Hindlimb muscle (tissue), 1 donor: ENCODE measurements around the gene CEP85L. TPM values are rescaled to one million over a fixed set of nuclear protein-coding genes. Genes with fewer than 3 reads are reported as not detected.

Source experiments
- DNase-seq: peaks from one replicate; pipeline ENCODE4 v3.0.0-alpha.2; 2013
- polyA plus RNA-seq: library from polyadenylated mRNA; unstranded; fragments of 120-200 nt; gene quantifications from one replicate; pipeline ENCODE4 v1.2.1, GENCODE V29; 2013; ENCODE audit not compliant: insufficient read length

Gene CEP85L
- polyA plus RNA-seq, 1 donor: 20.0 TPM

- no peak for DNase-seq
Observed at GRCh38 chr6:118535176-118535844, 116.1 kb downstream of the CEP85L start.

- DNase-seq: no peak
Observed at GRCh38 chr6:118530942-118531341, 120.4 kb downstream of the CEP85L start.

- DNase-seq: no peak
Observed at GRCh38 chr6:118529756-118530155, 121.6 kb downstream of the CEP85L start.

DNA sequence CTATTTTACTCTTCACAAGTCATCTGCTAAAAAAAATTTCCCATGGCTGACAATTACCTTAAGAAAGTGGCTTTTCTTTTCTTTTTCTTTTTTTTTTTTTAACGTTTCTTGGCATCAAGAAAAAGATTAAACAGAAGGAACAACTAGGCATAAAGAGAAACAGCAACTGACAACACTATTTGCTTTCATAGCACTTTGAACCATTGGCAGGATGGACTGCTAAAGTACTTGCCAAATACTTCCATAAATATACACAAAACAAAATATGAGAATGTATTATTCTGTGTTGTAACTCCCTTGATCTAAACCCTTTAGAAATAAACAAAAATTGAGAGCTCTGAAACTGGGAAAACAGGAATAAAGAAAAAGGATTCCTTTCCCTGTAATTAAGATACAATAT, 123.3 kb downstream of the CEP85L start:
- no peak for DNase-seq

DNA sequence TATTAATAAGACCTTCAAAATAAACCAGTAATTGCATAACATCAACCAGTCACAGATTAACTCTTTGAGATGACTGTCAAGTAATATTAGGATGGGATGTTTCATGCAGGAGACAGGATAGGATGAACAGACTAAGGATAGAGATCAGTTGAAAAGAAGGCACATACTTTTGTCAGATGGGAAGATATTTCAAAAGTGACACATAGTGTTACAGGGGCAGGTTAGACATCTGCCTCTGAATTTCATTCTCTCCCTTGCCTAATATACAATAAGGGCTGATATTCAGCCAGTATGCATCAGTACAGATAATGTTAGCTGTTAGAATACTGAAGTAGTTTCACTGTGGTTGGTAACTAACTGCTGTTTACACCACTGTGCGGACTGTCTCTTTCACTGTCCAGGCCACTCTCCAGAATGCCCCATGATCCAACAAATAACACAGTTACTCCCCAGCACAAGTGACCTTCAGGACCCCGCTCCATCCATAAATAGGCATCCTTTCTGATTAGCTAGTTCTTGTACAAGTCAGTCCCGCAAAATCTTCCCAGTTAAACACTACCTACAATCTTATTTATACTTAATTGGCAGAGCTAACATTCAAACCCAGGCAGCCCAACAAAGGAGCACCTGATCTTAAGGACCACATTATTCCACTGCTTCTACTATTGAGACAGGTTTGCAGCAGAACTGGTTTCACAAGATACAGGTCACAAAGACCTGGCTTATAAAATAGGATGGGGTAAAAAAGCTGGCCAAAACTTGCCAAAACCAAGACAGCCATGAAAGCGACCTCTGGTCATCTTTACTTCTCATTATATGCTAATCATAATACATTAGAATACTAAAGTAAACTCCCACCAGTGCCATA, 125.2 kb downstream of the CEP85L start:
- DNase-seq: no peak

DNA sequence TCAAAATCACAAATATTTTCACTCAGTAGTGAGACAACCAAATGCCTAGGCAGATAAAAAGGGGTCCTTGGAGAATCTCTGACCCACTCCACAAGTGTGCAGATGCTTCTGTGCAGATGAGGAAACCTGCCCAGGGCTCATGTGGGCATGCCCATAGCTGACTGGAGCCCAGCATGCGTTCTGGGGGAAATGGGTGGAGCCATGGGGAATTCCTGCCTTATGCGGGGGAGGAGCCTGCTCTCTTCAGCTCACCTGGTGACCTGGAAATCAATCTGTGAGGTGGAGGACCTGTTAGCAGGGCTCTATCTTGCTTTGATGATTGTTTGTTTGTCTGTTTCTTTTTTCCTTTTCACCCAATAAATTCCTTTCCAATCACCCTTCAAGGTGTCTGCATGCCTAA, 126.7 kb downstream of the CEP85L start:
- DNase-seq: no peak

GRCh38 chr6:118523216-118523615, 128.2 kb downstream of the CEP85L start:
- DNase-seq: no peak

DNA sequence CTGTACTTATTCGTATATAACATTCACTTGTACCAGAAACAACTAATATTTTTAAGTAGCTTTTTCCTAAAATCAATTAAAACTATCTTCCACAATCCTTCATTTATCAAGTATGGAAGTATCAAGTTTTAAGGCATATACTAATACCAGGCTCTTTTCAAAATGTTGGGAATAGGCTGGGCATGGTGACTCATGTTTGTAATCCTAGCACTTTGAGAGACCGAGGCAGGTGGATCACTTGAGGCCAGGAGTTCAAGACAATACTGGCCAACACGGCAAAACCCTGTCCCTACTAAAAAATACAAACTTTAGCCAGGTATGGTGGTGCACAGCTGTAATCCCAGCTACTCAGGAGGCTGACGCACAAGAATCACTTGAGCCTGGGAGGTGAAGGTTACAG, 129.0 kb downstream of the CEP85L start:
- no peak for DNase-seq

DNA sequence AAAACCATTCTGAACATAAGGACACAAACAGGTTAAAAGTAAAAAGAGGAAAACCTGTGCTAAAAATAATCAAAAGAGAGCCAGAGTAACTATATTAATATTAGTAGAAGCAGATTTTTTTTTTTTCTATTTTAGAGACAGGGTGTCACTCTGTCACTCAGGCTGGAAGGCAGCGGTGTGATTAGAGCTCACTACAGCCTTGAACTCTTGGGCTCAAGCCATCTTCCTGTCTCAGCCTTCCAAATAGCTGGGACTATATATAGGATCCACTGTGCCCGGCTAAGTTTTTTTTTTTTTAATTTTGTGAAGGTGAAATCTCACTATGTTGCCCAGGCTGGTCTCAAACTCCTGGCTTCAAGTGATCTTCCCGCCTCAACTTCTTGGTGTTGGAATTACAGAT, 136.7 kb downstream of the CEP85L start:
- DNase-seq: no peak

GRCh38 chr6:118511930-118512715, 139.3 kb downstream of the CEP85L start:
- no peak for DNase-seq

- no peak for DNase-seq
Observed at GRCh38 chr6:118509009-118509617, 142.3 kb downstream of the CEP85L start.

- no peak for DNase-seq
Observed at GRCh38 chr6:118507636-118508035, 143.8 kb downstream of the CEP85L start.

GRCh38 chr6:118506071-118506638, 145.2 kb downstream of the CEP85L start:
- DNase-seq: no peak

DNA sequence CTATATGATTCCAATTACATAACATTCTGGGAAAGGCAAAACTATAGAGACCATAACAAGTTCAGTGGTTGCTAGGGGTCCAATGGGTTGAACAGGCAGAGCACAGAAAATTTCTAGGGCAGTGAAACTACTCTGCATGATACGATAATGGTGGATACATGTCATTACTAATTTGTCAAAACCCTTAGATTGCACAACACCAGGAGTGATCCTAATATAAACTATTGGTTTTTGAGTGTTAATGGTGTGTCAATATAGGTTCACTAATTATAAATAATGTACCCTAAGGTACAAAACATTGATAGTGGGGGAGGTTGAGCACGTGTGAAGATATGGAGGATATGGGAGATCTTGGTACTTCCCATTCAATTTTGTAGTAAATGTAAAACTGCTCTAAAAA, 145.7 kb downstream of the CEP85L start:
- DNase-seq: no peak

- DNase-seq: no peak
Observed at GRCh38 chr6:118504611-118505010, 146.8 kb downstream of the CEP85L start.

DNA sequence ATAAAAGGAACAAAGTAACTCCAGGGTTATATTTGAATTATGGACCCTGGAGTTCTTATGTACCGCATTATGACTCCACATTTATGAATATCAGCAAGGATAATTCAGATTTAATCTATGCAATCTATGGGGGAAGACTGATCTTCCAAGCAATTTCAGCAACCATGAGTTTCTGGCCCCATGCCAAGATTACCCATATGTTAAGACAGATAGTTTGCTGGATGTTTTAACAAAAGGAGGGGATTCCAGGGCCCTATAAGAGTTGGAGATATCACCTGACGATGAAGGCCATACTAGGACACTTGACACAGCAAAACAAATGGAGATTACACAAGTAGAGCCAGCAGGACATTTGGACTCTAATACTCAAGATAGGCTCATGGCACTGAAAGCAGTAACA, 149.2 kb downstream of the CEP85L start:
- DNase-seq: no peak

GRCh38 chr6:118501765-118502164, 149.6 kb downstream of the CEP85L start:
- DNase-seq: no peak

DNA sequence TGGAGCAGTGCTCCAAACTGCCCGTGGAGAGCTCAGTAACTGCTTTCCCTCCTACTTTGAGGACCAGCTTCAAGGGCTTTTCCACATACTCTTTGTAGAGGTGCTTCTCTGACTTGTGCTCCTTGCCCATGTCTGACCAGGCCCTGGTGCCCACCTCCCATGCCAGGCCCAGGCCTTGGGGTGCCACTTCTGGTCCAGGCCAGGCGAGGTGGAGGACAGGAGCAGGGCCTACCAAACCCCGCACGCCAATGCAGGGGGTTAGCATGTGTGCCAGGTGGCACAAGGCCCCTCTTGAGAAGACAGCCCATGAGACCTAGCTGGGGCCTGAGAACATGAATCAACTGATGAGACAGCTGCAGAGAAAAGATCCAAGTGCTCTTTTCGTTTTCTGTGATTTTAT, 150.3 kb downstream of the CEP85L start:
- DNase-seq: no peak

DNA sequence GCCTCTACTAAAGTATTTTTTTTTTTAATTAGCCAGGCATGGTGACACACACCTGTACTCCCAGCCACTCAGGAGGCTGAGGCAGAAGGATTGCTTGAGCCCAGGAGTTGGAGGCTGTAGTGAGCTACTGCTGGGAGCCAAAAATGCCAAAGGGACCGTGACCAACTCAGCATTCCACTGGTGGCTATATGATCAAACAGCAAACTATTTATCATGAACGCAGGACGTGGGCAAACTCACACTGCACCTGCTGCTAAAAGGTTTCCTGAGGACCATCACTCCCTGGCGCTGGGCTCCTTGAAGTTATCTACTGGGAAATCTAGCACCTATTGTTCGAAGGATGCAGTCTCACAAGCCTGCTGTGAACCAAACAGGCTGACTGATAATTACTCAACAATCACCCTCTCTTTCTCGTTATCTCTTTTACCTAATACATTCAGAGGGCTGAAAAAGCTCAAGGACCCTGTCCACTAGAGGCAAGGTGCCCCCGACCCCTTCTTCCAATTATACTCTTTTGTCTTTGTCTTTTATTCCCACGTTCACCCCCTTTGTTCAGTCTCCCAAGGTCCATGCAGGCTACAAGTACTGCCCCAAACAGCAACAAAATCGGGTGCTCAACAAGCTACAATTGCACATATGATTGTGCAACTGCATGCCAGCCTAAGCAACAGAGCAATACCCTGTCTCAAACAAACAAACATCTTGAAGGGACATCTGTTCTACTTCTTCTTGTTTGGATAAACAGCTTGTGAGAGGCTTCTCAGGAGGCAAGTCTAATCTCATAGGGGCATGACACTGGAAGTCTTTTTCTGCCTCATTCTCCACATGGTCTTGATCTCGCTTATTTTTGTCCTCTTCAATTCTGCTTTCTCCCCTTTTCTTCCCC, 151.0 kb downstream of the CEP85L start:
- DNase-seq: no peak

- DNase-seq: no peak
Observed at GRCh38 chr6:118495485-118496280, 155.7 kb downstream of the CEP85L start.

DNA sequence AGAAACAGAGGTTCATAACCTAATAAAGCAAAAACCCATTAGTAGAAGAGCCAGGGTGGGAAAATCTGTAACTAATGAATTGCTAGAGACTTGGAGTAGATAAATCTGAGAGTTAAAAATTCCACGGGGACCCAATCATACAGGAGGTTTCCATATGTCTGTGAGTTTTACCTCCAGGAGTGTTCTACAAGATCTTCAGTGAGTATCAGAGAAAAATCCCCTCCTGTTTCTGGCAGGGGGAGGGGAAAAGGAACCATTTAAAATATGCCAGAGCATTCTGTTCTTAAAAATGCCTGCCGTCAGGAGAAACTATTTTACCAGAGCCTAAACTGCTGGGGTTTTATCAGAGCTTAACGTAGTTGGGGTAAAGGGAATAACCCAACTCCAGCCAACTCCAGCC, 157.3 kb downstream of the CEP85L start:
- no peak for DNase-seq
